Measurements from ENCODE around the gene ARHGAP26. TPM values are rescaled to one million over a fixed set of nuclear protein-coding genes. Genes with fewer than 3 reads are reported as not detected.

Gene ARHGAP26
- total and polyA plus RNA-seq, 2 of the 4 experiments (the other 2 are of a cell fraction), result 0.54 to 0.56 TPM

- no peak for TF ChIP-seq SMC3 (IDR thresholded peaks at IDR 0.05; ENCODE audit: low read depth, low read length)
- no peak for TF ChIP-seq FOS (IDR thresholded peaks at IDR 0.05; ENCODE audit: low read depth, low read length)
- TF ChIP-seq ELK1 (IDR thresholded peaks at IDR 0.05; ENCODE audit: borderline replicate concordance, low read depth, low read length), result no peak
- TF ChIP-seq RAD21 (IDR thresholded peaks at IDR 0.05; ENCODE audit: low read length), result no peak
- no peak for TF ChIP-seq MAFK (IDR thresholded peaks at IDR 0.05; ENCODE audit: low read depth, low read length)
- no peak for TF ChIP-seq RFX5 (IDR thresholded peaks at IDR 0.05; ENCODE audit: low read depth, low read length)
- TF ChIP-seq CHD1 (IDR thresholded peaks at IDR 0.05; ENCODE audit: low read depth, low read length), result no peak
- TF ChIP-seq MAZ (IDR thresholded peaks at IDR 0.05; ENCODE audit: borderline replicate concordance, low read depth, low read length), result no peak
- TF ChIP-seq POLR2A (IDR thresholded peaks at IDR 0.05; ENCODE audit: low read depth, low read length), result no peak
- TF ChIP-seq, protein P1, sequence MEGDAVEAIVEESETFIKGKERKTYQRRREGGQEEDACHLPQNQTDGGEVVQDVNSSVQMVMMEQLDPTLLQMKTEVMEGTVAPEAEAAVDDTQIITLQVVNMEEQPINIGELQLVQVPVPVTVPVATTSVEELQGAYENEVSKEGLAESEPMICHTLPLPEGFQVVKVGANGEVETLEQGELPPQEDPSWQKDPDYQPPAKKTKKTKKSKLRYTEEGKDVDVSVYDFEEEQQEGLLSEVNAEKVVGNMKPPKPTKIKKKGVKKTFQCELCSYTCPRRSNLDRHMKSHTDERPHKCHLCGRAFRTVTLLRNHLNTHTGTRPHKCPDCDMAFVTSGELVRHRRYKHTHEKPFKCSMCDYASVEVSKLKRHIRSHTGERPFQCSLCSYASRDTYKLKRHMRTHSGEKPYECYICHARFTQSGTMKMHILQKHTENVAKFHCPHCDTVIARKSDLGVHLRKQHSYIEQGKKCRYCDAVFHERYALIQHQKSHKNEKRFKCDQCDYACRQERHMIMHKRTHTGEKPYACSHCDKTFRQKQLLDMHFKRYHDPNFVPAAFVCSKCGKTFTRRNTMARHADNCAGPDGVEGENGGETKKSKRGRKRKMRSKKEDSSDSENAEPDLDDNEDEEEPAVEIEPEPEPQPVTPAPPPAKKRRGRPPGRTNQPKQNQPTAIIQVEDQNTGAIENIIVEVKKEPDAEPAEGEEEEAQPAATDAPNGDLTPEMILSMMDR (conservative IDR thresholded peaks at IDR 0.05; ENCODE audit: low read depth, low read length), result no peak
- TF ChIP-seq BHLHE40 (IDR thresholded peaks at IDR 0.05; ENCODE audit: low read depth, low read length), result no peak
- TF ChIP-seq NFE2L2 (IDR thresholded peaks at IDR 0.05; ENCODE audit: low read depth, low read length), result no peak
- no peak for TF ChIP-seq USF2 (IDR thresholded peaks at IDR 0.05; ENCODE audit: low read depth, low read length)
- no peak for TF ChIP-seq MXI1 (IDR thresholded peaks at IDR 0.05; ENCODE audit: borderline replicate concordance, low read depth, low read length)
- TF ChIP-seq RCOR1 (IDR thresholded peaks at IDR 0.05; ENCODE audit: insufficient replicate concordance, low read length), result no peak
- no peak for TF ChIP-seq CEBPB (IDR thresholded peaks at IDR 0.05; ENCODE audit: low read depth, low read length)
- dilution Hi-C loops (cut with HindIII; ENCODE audit: low sequenced_read_pairs, unreplicated experiment), result no loop called here
- in situ Hi-C loops (cut with MboI; ENCODE audit: low sequenced_read_pairs), result no loop called here
- Histone ChIP-seq H3K9ac (ENCODE audit: low read depth, low read length) (no peak overlapping the region), H2BK120ac (ENCODE audit: low read depth, low read length) (no peak overlapping the region), H2AK9ac (replicated peaks; ENCODE audit: low read depth, low read length, poor library complexity) (no peak overlapping the region), H3K79me1 (ENCODE audit: low read depth in 1 of 2, low read length in 2 of 2) (no peaks in the 10 kb centered on the region), H3K36me3 (ENCODE audit: control insufficient read depth, insufficient read depth, low read length) (no peaks in the 10 kb centered on the region), H3K27ac (ENCODE audit: insufficient read depth, low read length) (no peak overlapping the region), H3K4ac (ENCODE audit: low read depth, low read length) (no peak overlapping the region), H3K23ac (ENCODE audit: low read depth, low read length) (no peak overlapping the region), H2BK20ac (ENCODE audit: low read depth, low read length) (no peak overlapping the region), H3K4me1 (ENCODE audit: control insufficient read depth, insufficient read depth, low read length) (no peaks in the 10 kb centered on the region), H2AK5ac (ENCODE audit: low read depth, low read length) (no peak overlapping the region), H2AFZ (replicated peaks; ENCODE audit: low read length, poor library complexity) (no peak overlapping the region), H3K14ac (replicated peaks; ENCODE audit: low read depth, low read length) (no peak overlapping the region), H2BK15ac (ENCODE audit: low read depth, low read length) (no peak overlapping the region), H3K18ac (ENCODE audit: low read depth, low read length) (no peak overlapping the region), H3K4me3 (ENCODE audit: insufficient read depth, low read depth, low read length) (no peak overlapping the region), H4K5ac (ENCODE audit: low read depth, low read length) (no peak overlapping the region), H3K9me1 (ENCODE audit: insufficient read depth, low read length) (no peaks in the 10 kb centered on the region), H4K8ac (ENCODE audit: low read depth in 2 of 2, low read length in 2 of 2) (no peak overlapping the region), H3K56ac (ENCODE audit: extremely low read depth, insufficient read depth, low read length) (no peak overlapping the region), H4K20me1 (ENCODE audit: insufficient read depth, low read length) (no peaks in the 10 kb centered on the region), H3K27me3 (ENCODE audit: control insufficient read depth, insufficient read depth, low read length) (peaks cover 19% of the 10 kb centered on the region), H3K4me2 (ENCODE audit: low read depth, low read length) (no peak overlapping the region), H3K9me3 (ENCODE audit: control insufficient read depth, insufficient read depth, low read length) (no peaks in the 10 kb centered on the region), H4K91ac (ENCODE audit: insufficient read depth, low read depth, low read length) (no peak overlapping the region), H2BK5ac (ENCODE audit: low read depth, low read length, poor library complexity, severe bottlenecking) (no peak overlapping the region)
- ChIA-PET POLR2A (ENCODE audit: unreplicated experiment) (no interaction called here), CTCF (interaction anchor here (0.9 kb wide), 1 partner anchor 145 kb away, joined by 3 read pairs; no protein-coding TSS in a partner anchor)
- intact Hi-C loops (cut with micrococcal nuclease), result no loop called here
- DNase-seq (no peak), ATAC-seq (ENCODE audit: low read depth) (no peak)
- no TSS peak for BruUV-seq (replicated peaks)
- no CpG with 5 or more reads among the region's 2 CpGs for WGBS, 2 experiments (ENCODE audit: extremely low coverage in 2 of 2, insufficient read length in 1 of 2)
Observed at GRCh38 chr5:142859037-142859436, 88.9 kb downstream of the ARHGAP26 start.
